LNCAP (cell line): ENCODE data around the gene CFAP298.

Experiments used
- TF ChIP-seq, protein P1 (sequence below): fragments of 450-650 bp; IDR thresholded peaks from 2 replicates; pipeline ENCODE4 v1.5.1; 2017; ENCODE audit warnings: mild to moderate bottlenecking

The CFAP298 gene

DNA sequence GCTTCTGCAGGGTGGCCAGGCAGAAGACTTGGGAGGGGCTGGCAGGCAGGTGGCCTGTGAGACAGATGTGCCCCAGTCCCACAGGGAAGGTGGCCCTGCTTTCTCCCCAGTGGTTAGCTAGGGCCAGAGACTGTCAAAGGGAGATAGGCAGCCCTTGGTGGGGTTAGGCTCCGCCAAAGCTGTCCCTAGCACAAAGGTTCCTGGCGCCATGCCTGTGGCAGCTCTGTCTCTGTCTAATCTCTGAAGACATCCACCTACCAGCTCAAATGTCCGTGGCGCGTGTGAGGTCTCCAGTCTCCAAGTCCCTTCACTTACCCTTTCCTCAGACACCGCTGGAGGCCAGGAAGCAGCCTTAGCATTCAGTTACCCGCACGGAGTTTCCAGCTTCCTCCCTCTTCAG, 44.6 kb downstream of the CFAP298 start:
- TF ChIP-seq, protein P1, sequence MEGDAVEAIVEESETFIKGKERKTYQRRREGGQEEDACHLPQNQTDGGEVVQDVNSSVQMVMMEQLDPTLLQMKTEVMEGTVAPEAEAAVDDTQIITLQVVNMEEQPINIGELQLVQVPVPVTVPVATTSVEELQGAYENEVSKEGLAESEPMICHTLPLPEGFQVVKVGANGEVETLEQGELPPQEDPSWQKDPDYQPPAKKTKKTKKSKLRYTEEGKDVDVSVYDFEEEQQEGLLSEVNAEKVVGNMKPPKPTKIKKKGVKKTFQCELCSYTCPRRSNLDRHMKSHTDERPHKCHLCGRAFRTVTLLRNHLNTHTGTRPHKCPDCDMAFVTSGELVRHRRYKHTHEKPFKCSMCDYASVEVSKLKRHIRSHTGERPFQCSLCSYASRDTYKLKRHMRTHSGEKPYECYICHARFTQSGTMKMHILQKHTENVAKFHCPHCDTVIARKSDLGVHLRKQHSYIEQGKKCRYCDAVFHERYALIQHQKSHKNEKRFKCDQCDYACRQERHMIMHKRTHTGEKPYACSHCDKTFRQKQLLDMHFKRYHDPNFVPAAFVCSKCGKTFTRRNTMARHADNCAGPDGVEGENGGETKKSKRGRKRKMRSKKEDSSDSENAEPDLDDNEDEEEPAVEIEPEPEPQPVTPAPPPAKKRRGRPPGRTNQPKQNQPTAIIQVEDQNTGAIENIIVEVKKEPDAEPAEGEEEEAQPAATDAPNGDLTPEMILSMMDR, result no peak

DNA sequence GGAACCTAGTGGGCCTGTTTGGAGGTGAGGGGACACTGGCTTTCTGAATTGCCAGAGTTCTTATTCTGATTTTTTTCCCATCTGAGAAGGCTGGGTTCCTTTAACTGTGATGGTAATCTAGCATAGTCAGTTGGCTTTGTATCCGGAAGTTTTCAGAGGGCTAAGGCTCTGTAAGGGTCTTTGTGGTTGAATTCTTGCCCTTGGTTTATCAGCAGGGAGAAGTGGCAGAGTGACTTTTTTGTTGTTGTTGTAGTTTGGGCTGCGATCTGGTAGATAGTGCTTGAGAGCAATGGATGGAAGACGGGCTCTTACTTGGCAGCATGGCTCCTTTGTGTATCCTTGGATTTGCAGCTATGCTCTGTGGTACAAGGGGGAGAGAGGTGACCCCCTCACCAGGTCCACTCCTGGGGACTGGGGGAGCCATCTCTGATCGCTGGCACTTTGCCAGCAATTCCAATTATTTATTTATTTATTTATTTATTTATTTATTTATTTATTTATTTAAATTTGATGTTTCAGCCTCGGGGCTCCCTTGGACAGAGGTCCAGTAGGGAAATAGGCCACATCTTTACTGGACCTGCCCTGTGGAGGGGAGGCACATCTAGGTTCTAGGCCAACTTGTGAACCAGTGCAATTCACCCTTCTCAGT, 45.3 kb downstream of the CFAP298 start:
- TF ChIP-seq, protein P1, result no peak

DNA sequence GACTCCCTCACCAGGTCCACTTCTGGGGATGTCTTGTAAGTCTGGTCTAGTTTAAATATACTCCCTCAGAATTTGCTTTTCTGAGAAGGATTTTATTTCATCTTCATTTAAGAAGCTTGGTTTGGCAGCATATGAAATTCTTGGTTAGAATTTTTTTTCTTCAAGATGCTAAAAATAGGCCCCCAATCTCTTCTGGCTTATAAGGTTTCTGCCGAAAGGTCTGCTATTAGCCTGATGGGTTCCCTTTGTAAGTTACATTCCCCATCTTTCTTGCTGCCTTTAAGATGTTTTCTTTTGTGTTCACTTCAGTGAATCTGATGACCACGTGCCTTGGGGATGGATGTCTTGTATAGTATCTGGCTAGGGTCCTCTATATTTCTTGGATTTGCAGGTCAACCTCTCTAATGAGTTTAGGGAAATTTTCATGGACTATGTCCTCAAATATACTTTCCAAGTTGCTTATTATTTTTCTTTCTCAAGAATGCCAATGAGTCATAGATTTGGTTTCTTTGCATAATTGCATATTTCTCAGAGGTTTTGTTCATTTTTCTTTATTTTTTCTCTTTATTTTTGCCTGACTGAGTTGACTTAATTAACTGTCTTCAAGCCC, 46.2 kb downstream of the CFAP298 start:
- TF ChIP-seq, protein P1, result no peak

DNA sequence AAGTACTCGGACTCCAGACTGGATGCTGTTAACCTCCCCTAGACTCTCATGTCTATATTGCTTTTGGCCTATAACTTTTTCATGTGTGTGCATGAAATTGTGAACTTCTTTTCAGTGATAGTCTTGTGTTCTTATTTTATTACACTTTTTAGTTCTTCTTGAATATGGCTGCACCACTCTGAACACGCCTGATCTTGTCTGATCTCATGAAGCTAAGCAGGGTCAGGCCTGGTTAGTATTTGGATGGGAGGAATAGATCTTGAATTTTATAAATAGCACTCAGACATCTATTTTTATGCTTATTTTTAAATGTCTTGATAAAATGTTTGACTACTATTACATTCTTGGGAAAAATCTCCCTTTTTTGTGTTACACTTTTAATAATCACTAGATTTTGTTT, 49.3 kb downstream of the CFAP298 start:
- TF ChIP-seq, protein P1, result no peak

DNA sequence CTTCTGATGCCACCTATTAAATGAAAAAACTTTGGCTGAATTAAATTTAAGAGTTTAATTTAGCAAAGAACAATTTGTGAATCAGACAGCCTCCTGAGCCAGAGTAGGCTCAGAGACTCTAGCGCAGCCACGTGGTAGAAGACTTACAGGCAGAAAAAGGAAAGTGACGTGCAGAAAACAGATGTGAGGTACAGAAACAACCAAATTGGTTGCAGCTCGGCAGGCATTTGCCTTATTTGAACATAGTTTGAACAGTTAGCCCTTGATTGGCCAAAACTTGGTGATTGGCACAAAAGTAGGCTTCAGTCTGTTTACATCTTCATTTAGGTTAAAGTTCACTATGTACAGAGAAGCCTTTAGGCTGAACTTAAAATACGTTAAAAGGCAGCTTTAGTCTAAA, 49.8 kb downstream of the CFAP298 start:
- TF ChIP-seq, protein P1, result 0 out of 2 replicates have a peak, but pooled peaks have one; percentile 11

DNA sequence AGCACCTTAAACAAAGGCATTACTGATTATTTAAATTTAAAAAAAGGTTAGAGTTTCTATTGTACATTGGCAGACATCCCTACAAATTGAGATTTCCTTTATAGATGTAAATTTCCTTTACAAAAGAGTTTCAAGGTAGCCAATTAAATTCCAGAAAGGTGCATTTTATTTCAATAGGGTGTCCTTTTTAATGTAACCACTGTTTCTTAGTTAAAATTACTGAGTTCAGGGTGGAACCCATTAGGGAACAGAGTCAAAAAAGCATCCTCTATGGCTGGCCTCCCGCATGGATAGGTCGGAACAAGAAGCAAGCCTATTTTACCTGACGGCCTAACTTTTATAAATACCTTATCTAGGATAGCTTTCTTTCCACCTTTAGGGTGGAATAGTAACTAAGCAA, 51.3 kb downstream of the CFAP298 start:
- TF ChIP-seq, protein P1, result no peak

DNA sequence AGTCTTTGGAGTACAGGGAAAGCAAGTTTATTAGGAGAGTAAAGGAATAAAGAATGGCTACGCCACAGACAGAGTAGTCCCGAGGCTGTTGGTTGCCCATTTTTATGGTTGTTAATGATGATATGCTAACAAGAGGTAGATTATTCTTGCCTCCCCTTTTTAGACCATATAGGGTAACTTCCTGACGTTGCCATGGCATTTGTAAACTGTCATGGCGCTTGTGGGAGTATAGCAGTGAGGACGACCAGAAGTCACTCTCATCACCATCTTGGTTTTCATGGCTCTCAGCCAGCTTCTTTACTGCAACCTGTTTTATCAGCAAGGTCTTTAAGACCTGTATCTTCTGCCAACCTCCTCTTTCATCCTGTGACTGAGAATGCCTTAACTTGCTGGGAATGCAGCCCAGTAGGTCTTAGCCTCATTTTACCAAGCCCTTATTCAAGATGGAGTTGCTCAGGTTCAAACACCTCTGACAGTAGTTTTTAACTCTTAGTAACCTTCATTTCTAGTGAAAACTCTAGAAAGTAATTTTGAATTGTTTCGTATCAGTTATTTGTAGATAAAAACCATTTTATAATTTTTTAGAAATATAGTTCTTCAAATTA, 53.1 kb downstream of the CFAP298 start:
- TF ChIP-seq, protein P1, result no peak
